HG02763 (cell line): ENCODE data around the gene FAM131C.
"Not testable (repeated sequence)": the region's sequence is repeated elsewhere in the genome, so short reads cannot be mapped to it uniquely, and the experiment has no call there.

Experiments
- ATAC-seq: cut with Tn5 transposase; IDR thresholded peaks from one replicate; pipeline ENCODE4 v1.9.1; 2021; ENCODE audit warnings: mild to moderate bottlenecking, moderate library complexity; ENCODE audit not compliant: unreplicated experiment

The FAM131C gene

DNA sequence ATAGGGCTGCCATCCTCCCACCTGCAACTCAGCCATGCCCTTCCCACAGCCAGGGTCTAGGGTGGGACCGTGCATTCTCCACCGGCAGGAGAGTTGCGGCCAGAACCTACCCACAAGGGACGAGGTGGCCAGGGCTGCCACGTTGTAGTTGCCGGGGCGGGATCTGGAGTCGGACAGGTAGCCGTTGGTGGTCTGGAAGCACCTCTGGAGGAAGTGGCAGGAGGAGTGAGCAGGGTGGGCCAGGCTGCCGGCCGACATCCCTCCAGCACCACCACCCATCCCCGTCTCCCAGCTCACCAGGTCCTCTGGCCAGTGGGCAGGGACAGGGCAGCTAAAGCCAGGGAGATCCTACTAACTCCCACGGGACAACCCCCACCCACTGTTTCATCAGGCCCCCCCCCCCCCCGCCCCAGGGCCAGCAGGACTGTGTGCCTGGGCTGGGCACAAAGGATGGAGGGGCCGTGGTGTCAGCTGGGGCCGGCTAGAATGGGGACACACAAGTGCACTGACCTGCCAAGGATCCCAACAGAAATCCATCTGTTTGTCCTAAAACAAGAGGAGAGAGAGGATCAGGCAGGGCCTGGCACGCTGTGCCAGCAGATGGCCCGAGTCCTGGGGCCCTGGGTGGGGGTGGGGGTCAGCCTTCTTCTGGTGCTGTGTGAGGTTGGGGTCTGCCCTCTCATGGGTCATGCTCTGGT, 11.3 kb downstream of the FAM131C start:
- not testable (repeated sequence) for ATAC-seq

DNA sequence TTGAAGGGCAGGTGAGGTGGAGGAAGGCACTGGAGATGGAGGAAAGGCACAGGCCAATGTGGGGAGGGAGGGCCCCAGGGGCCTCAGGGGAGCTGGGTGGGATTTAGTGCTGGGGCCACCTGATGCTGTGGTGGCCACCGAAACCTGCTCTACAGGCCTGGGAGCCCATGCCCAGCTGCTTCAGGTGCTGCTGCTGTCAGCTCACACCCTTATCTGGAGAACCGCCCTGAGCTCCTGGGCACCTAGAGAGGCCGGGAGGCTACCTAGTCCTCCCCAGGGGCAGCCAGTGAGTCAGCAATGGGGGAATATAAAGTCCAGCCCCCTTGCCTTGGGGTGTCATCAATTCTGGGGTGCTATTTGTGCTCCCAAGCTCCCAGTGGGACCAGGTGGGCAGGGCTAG, 12.2 kb downstream of the FAM131C start:
- no peak for ATAC-seq

DNA sequence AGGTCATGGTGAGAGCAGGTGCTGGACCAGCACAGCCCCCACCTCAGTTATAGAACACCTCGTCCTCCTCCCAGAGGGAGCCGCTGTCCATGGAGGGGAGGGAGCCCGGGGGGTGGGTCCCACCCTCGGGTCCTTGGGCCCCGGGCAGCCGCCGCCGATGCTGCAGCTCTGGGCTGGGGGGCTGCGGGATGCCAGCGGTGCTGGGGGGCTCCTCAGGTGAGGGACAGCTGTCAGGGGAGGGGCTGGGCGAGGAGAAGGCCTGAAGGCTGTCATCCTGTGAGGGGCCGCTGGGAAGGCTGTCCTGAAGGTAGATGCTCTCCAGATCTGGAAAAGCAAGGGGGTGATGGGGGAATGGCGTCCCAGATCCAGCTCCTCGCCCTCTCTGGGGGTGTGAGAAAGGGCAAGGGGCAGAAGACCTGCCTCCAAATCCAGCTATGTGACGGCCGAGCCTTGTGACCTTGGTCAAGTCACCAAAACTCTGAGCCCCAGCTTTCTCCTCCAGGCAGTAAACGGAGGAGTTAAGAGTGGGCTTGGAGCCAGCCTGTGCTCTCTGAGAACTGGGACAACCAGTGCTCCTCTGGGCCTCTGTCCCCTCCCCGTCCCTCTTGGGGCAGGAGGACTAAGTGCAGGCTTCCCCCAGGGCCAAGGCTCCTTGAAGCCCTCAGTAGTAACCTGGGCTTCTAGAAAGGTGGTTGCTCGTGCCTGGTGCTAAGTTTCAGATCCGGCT, 14.9 kb downstream of the FAM131C start:
- not testable (repeated sequence) for ATAC-seq

DNA sequence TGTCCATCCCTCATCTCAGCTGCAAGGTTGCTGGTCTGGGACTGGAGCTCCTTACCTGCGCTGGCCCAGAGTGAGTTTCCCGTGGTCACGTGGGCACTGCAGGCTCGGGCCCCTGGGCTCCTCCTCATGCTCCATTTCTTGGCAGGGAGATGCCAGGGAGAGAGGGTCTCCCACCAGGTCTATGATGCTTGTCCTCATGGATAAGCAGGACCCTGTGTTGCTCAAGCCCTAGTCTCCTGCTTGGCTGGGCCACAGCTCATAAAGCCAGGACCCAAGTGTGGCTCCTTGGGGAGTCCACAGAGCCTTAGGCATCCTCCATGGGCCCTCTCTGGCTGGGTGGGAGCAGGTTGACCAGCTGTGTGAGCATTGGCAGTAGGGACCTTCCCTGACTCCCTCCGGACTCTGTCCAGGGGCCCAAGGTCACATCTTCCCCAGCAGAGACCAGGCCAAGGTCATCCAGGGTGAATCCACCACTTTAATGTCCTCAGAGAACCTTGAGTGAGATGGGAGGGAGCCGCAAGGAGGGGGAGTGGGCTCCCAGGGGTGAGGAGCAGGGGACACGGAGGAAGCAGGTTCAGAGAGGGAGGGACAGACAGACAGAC, 16.0 kb downstream of the FAM131C start:
- not testable (repeated sequence) for ATAC-seq

DNA sequence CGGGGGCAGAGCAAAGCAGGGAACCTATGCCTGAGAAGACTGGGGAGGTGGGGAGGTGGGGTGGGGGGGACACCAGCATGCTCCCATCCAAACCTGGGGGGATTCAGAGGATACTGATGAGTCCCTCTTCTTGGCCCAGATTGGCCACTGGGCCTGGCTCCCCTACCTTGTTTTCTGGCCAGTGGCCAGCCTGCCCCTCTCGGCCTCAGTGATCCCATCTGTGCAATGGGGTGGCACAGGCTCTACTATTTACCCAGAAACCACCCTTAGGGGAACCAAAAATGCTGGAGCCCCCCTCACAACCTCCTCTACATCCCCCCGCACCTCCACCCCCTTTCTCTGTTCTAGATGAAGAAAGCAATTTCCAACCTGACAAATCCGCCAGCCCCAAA, 16.9 kb downstream of the FAM131C start:
- not testable (repeated sequence) for ATAC-seq

DNA sequence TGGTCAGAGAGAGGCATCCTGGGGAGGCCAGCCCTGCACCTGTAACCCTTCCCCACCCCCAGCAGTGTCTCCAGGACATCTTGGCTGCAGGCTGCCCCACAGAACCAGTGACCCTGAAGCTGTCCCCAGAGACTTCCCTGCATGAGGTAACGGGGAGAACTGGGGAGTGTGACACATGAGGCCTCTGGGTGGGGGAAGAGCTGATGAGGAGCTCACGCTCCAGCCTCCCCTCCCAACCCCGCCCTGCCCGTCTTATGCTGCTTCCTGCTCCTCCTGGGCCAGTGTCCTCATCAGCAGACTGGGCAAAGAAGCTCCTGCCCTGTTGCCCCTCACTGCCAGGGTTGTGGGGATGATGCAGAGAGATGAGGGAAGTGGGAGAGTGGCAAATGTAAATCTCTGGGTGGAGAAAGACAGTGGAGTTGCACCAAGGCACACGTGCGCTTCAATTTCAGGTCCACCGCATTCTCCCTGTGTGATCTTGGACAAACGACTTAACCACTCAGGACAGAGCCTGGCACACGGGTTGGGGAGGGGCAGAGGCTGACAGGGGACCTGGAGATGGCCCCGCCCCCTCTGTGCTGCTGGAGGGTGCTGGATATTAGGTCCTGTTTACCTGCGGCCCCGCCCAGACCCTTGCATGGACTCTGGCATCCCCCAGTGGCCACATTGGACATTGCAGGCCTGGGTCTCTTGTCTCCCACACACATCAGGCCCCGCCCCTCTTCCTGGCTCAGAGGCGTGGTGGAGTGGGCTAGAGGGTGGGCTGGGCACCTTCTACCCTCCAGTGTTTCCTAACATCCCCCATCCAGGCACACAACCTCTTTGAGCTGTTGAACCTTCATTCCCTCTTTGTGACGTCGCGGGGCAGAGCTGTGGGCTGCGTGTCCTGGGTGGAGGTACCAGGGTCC, 17.6 kb downstream of the FAM131C start:
- peak; percentile 45 for ATAC-seq

DNA sequence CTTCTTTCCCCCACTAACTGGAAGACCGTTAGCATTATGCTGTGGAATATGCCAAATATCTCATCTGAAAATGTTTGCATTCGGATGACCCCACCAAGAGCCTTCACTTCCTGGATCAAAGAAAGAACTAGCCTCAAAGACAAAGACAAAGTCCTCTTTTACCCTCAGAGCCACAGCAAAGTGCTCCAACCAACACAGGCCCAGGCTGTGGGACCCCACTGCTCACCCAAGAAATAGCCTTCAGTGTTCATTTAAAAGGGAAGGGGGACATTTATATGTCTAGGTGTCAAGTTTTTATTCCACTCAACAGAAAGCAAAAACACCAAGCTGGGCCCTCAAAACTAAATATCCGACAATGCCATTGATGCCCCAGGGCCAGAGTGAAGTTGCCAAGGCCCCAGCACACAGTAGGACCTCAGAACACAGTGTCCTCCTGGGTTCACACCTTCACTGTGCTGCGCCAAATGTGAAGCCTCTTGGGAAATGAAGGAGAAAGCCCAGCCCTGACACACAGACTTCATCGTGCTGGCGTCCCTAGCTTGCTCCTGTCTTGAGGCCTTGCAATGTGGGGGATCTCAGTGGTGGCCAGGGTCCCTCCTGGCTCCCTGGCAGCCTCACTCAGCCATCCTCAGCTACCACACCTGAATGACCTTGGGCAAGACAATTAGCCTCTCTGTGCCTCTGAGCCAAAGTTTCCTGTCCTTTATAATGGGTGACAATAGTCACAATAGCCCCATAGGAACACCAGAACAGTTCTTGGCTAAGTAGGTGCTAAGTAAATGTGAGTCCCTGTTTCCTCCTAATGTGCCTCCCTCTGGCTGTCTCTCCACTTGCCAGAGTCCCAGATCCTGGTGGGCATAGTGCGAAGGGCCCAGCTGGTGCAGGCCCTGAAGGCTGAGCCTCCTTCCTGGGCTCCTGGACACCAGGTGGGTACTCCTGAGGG, 18.6 kb downstream of the FAM131C start:
- ATAC-seq, result no peak

DNA sequence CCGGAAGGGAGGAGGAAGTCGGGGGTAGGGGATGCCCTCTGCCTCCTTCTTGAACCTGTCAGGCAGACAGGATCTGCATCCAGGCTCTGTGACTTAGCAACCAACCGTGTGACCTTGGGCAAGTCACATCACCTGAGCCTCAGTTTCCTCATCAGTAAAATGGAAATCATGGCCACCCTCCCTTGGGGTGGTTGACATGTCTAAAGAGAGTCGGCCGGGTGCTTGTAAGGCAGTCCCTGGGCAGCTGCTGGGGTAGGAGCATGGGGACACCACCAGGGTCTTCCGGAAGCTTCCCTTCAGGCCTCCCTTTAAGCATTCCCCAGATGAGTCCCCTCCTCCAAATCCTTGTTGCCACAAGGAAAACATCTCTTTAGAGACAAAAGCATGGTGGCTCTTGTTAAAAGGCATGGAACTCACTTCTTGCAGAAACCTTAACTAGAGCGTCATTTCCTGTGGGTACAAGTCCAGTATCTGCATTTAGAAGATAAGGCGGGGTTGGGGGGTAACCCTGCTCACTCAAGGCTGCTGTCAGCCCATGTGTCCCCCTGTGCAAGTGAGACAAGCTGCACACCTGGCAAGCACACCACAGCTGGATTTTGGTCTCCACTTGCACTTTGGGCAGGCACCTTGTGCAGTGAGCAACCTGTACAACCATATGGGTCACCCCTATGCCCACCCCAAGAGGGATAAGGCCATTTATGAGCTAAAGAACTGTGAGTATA, 19.5 kb downstream of the FAM131C start:
- no peak for ATAC-seq

DNA sequence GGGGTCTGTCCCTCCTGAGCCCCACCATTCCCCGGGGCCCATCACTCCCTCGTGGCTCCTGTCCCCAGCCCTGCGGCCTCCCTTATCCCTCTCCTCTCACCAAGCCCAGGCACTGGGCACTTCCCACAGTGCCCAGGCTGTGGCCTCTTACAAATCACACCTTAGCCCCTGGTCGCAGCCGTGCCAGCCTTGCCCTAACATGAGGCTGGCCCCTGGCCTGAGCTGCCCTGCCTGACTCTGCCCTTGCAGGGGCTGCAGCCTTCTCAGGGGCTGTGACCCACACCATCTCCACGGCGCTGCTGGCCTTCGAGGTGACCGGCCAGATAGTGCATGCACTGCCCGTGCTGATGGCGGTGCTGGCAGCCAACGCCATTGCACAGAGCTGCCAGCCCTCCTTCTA, 21.5 kb downstream of the FAM131C start:
- ATAC-seq, result not testable (repeated sequence)

DNA sequence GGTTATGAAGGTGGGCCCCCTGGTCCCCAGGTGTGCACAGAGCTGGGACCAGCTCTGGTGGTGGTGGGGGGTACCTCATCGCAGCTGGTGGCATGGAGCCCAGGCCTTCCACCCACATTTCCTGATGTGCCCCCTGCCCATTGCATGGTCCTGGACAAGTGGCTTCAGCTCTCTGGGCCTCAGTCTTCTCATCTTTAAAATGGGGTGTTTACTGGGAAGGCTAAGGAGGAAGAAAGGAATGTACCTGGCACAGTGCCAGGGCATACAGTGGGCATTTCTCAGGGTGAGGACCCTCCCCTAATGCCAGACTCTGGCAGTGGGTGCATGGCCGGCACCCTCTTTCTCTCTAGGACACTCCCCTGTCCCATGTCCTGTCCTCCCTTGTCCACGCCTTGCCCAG, 22.4 kb downstream of the FAM131C start:
- no peak for ATAC-seq

DNA sequence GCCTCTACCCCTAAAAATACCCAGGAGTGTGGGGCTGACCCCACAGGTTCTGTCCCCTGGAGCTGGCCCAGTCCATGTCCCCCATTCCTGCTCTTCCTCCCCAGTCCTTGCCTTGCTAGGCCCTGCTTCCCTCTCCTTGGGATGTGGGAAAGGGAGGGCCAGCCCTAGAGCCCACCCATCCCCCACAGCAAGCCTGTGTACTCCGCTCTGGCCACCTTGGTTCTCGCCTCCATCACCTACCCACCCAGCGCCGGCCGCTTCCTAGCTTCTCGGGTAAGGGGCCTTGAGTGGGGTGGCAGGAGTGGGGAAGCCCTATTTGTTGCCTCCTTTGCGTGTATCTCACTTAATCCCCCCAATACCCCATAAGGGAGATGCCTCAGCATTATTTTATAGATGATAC, 23.1 kb downstream of the FAM131C start:
- ATAC-seq, result no peak

DNA sequence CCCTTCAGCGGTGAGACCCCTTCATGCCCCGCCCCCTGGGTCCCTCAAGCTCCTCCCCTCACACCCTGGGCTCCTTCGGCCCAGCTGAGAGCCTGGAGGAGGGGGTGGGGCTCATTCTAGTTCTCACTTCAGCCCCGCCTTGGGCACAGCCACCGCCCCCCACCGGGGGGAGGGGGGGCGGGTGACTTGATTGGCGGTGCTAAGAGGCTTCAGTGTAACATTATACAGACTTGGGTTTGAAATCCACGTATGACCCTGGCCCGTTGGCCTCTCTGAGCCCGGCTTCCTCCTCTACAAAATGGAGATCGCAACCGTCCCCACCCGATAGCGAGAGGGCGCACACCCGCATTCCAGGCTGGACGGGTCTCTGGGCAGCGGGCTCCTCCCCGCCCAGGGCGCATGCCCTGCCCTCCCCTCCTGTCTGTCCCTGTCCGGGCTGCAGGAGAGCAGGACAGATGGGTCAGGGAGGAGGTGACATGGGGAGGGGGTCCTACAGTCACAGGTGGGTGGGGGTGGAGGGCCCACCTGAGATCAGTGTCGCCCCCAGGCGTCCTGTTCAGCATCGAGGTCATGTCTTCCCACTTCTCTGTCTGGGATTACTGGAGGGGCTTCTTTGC, 24.8 kb downstream of the FAM131C start:
- no peak for ATAC-seq

DNA sequence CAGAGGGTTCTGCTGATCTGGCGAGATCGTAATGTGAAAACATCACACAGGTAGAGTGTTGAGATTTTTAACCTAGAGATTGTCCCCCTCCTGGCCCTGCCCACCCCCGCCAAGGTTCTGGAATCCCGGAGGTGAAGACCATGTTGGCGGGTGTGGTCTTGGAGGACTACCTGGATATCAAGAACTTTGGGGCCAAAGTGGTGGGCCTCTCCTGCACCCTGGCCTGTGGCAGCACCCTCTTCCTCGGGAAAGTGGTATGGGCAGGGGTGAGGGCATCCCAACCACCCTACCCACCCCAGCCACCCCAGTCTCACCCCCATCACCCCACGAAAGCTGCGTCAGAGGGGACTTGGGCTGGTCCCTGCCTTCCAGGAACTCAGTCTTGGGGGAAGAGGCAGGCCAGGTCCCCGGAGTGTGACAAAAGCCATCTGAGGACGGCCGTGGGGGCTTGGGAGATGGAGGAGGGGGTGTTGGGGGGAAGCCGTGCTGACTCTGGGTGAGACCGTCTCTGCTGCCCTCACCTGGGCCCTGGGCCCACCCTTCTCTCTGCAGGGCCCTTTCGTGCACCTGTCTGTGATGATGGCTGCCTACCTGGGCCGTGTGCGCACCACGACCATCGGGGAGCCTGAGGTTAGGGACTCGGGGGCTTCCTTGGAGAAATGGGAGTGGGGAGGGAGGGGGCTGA, 25.5 kb downstream of the FAM131C start:
- no peak for ATAC-seq

DNA sequence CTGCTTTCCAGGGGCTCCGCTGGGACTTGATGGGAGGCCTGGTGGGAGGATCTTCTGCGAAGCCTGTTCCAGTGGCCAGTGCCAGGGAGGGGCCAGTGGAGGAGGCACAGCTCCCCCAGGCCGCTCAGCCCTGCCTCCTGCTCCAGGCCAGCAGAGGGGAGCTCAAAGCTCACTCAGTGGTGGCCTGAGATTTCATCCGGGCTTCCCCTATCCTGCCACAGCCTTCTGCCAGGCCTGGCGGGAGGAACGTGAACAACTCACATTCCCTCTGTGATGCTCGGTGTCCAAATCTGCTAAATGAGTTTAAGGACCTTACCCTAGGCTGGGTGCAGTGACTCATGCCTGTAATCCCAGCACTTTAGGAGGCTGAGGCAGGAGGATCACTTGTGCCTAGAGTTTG, 26.6 kb downstream of the FAM131C start:
- no peak for ATAC-seq

DNA sequence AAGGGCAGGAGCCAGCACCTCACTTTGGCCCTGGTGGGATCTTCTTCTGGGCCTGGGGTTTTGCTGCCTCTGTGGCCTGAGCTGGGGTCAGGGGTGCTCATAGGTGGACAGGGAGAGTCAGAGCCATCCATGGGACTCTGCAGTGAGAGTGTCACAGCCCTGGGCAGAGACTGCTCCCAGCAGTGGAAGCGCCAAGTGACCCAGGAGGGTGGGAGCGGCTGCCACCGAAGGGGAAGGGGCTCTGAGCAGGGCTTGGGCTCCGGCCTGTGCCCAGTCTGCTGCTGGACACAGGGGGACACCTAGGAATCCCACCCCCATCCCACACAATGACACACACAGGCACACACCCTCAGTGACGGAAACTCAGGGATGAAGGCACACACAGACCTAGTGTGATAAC, 29.5 kb downstream of the FAM131C start:
- no peak for ATAC-seq

DNA sequence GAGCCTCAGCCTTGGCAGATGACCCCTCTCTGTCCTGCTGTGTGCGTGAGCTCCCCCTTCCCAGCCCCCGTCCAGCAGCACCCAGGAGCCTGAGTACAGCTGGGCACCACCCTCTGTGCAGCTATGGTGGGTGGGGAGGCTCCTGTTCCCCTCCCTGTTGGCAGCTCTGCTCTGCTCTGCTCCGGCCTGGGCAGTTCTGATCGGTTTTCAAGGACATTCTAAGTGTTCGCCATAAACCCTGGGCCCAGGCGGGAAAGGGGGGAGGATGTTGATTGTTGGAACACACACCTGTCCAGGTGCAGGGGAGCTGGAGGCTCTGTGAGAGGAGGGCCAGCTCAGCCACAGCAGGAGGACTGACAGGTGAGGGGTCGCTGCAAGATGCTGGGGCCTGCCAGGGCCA, 29.9 kb downstream of the FAM131C start, which contains the start of gene CLCNKB:
Gene CLCNKB, plus strand, starts transcription at position 262 of the 400 bp plus-strand sequence. CDS start 711 bp downstream, outside the sequence.
- ATAC-seq, result no peak

DNA sequence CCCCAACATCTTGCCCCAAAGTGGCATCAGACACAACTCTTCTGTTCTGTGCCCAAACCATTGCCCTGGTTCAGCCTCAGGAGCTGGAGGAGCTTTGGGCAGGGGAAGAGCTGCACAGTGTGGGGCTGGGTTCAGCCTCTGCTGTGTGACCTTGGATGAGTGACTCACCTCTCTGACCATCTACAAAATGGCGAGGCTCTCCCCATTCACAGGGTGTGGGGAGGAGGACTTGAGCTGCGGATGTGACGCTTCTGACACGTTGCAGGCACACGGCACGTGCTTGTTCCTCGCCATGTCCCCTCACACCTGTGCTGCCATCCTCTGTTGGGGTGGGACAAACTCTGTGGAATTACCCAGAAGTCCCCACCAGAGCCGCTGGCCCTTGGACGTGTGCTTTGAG, 30.8 kb downstream of the FAM131C start:
- not testable (repeated sequence) for ATAC-seq

DNA sequence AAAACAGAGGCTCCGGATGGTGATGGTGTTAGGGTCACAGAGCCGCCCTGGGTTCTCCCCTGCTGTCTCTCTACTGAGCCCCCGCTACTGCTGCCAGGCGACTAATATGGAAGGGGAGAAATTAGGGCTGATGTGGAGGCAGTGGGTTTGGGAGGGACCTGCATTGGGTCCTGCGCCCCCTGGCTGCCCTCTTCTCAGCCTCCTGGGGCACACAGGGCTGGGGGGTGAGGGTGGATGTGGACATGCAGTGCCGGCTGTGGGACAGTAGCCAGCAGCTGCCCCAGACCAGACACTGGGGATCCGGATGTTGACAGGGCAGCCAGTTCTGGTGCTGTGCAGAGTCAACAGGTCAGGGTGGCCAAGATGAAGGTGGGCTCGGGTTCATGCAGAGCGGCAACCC, 31.4 kb downstream of the FAM131C start:
- no peak for ATAC-seq
